HG03460 (cell line): ENCODE data around the gene C1QL4.

Experiments
- ATAC-seq: cut with Tn5 transposase; IDR thresholded peaks from one replicate; pipeline ENCODE4 v1.9.1; 2021; ENCODE audit not compliant: unreplicated experiment

The C1QL4 gene

GRCh38 chr12:49348781-49349180 lies 11.8 kb upstream of the C1QL4 start:
- ATAC-seq: no peak

GRCh38 chr12:49347311-49348193 lies 10.6 kb upstream of the C1QL4 start:
- ATAC-seq: no peak

GRCh38 chr12:49346659-49347310 lies 9.8 kb upstream of the C1QL4 start, which contains the start of gene DNAJC22:
DNAJC22 (plus strand) TSS chr12:49346888; CDS start chr12:49348873, 1,985 bp downstream.
- no peak for ATAC-seq

- no peak for ATAC-seq
Measured at GRCh38 chr12:49345825-49346658, 9.1 kb upstream of the C1QL4 start.

GRCh38 chr12:49345051-49345824 lies 8.2 kb upstream of the C1QL4 start:
- no peak for ATAC-seq

- no peak for ATAC-seq
Measured at GRCh38 chr12:49344486-49345050, 7.6 kb upstream of the C1QL4 start.

GRCh38 chr12:49342914-49343731 lies 6.1 kb upstream of the C1QL4 start:
- ATAC-seq: no peak

- no peak for ATAC-seq
Measured at GRCh38 chr12:49342066-49342913, 5.3 kb upstream of the C1QL4 start.

GRCh38 chr12:49341777-49342065 lies 4.7 kb upstream of the C1QL4 start:
- no peak for ATAC-seq

GRCh38 chr12:49340971-49341776 lies 4.2 kb upstream of the C1QL4 start:
- no peak for ATAC-seq

- no peak for ATAC-seq
Measured at GRCh38 chr12:49340095-49340870, 3.3 kb upstream of the C1QL4 start.

- ATAC-seq: no peak
Measured at GRCh38 chr12:49339464-49339861, 2.5 kb upstream of the C1QL4 start.

- ATAC-seq: no peak
Measured at GRCh38 chr12:49338830-49339463, 2.0 kb upstream of the C1QL4 start.

GRCh38 chr12:49335955-49336644 lies 888 bp downstream of the C1QL4 start:
- ATAC-seq: no peak

GRCh38 chr12:49335118-49335954 lies 1.7 kb downstream of the C1QL4 start:
- no peak for ATAC-seq
